Activated CD8-positive, alpha-beta memory T cell treated with anti-CD3 and anti-CD28 coated beads for 1 hour (primary cell): ENCODE data around the gene NBPF4.
"Not testable (repeated sequence)": the region's sequence is repeated elsewhere in the genome, so short reads cannot be mapped to it uniquely, and the experiment has no call there.

Experiments
- DNase-seq, 2 donors: peaks; one replicate each; pipeline ENCODE4 v3.0.0-alpha.2; 2020; ENCODE audit warnings: low read depth in 1 of 2; ENCODE audit errors: extremely low read depth in 1 of 2

NBPF4 gene, protein sequence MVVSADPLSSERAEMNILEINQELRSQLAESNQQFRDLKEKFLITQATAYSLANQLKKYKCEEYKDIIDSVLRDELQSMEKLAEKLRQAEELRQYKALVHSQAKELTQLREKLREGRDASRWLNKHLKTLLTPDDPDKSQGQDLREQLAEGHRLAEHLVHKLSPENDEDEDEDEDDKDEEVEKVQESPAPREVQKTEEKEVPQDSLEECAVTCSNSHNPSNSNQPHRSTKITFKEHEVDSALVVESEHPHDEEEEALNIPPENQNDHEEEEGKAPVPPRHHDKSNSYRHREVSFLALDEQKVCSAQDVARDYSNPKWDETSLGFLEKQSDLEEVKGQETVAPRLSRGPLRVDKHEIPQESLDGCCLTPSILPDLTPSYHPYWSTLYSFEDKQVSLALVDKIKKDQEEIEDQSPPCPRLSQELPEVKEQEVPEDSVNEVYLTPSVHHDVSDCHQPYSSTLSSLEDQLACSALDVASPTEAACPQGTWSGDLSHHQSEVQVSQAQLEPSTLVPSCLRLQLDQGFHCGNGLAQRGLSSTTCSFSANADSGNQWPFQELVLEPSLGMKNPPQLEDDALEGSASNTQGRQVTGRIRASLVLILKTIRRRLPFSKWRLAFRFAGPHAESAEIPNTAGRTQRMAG

DNA sequence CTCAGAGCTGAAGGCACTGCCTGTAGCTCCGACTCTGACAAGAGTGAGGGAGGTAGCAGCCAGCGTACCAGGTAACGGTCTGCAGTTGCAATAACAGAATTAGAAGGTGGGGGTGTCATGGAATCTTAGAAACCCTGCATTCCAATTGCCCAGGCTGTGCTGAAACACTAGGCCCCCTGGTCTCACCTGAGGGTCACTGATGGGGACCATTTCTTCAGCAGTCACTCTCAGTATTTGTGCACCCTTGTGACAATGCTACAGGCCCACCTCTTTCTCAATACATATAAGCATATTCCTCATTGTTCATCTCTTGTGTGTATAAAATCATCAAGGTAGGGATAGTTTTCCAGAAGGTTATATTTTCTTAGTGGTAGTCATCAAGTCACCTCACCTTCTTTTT lies at the start of gene NBPF4:
NBPF4 (minus strand) TSS at position 101 of the 400 bp plus-strand sequence. CDS start 315 bp downstream, outside the sequence.
- DNase-seq, result not testable (repeated sequence)

DNA sequence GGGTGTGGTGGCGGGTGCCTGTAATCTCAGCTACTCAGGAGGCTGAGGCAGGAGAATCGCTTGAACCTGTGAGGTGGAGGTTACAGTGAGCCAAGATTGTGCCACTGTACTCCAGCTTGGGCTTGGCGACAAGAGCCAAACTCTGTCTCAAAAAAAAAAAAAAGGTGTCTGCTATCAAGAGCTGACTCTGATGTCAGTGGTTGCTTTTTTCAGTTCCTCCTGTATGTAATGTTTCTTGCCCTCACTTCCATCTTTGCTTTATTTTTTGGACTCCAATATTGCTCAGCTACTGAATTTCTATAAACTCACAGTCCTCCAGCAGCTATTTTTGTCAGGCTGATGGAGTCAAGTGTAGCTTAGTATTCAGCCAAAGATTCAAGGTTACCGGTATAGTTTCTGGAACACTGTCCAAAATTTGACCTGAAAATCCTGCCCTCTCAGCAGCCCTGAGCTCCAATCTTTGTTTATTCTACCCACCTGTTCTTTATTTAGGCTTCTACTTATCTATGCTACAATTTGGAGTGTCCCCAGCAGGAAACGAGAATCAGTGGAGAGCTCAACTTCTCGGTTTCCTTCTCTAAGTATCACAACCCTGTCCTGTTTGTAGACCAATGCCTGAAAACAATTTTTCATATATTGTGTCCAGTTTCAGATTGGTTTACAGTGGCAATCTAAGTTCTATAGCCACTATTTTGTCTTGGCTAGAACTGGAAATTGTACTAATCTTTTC lies 38.8 kb upstream of the NBPF4 start:
- not testable (repeated sequence) for DNase-seq

DNA sequence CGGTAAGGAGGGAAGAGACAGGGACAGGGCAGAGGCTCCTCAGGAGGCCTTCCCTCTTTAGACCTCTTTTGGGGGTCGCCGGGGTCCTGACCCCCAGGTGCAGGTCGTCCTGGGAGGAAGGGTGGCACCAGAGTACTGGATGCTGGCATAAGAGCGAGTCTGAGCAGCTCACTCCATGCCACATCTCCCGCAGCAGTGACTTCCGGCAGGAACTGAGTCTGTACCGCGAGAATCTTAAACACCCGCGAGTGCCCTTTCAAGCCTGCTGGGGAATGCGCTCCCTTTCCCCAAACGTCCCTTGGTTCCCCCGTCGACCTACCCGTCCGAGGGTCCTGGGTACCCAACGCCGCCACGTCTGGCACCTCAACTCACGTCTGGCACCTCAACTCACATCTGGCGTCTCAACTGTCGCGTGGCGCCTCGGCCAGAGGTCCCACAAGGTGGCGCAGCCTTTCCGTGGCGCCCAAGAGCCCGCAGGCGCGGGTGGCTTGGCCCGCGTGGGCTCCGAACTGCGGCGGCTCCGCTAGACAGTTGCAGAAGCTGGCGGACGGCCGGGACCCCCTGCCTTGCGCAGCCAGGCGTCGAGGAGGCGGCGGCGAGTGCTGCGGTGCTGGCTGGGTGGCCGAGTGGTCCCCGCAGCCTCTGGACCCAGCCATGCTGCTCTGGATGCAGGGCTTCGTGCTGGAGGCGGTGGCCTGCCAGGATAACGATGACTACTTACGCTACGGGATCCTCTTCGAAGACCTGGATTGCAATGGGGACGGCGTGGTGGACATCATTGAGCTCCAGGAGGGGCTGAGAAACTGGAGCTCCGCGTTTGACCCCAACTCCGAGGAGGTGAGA lies 28.8 kb upstream of the NBPF4 start:
- not testable (repeated sequence) for DNase-seq

DNA sequence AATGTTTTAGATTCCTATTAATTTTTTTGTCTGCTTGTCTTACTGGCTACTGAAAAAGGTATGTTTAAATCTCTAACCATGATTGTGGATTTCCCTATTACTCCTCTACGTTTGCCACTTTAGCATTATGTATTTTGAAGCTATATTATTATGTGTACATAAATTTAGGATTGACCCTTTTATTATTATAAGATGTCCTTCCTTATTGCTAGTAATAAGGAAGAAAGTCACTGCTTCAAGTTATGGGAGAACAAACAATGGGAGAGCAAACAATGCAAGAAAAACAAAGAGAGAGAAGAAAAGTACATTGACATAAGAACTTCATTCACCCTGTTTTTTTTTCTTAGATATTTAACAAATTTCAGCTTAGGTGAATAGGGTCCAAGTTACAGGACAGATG lies 23.2 kb upstream of the NBPF4 start:
- DNase-seq, result not testable (repeated sequence)

DNA sequence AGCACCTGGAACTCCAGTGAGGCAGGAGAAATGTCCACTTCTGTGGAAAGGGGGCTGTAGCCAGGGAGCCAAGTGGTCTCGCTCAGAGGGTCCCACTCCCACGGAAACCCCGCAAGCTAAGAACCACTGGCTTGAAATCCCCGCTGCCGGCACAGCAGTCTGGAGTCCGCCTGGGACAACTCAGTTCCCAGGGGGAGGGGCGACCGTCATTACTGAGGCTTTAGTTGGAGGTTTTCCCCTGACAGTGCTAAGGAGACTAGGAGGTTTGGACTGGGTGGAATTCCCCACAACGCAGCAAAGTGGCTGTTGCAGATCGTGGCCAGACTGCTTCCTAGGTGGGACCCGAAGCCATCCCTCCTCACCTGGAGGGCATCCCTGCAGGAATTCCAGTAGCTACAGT lies 18.1 kb upstream of the NBPF4 start:
- DNase-seq, result not testable (repeated sequence)

DNA sequence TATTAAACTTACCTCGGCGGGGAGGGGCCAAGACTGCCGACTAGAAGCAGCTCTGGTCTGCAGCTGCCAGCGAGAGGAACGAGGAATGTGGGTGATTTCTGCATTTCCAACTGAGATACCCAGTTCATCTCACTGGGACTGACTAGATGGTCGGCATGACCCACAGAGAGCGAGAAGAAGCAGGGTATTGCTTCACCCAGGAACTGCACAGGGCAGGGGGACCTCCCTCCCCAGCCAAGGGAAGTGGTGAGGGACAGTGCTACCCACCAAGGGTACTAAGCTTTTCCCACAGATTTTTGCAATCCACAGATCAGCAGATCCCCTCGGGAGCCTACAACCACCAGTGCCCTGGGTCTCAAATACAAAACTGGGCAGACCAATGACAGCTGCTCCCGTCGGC lies 17.6 kb upstream of the NBPF4 start:
- DNase-seq, result not testable (repeated sequence)

DNA sequence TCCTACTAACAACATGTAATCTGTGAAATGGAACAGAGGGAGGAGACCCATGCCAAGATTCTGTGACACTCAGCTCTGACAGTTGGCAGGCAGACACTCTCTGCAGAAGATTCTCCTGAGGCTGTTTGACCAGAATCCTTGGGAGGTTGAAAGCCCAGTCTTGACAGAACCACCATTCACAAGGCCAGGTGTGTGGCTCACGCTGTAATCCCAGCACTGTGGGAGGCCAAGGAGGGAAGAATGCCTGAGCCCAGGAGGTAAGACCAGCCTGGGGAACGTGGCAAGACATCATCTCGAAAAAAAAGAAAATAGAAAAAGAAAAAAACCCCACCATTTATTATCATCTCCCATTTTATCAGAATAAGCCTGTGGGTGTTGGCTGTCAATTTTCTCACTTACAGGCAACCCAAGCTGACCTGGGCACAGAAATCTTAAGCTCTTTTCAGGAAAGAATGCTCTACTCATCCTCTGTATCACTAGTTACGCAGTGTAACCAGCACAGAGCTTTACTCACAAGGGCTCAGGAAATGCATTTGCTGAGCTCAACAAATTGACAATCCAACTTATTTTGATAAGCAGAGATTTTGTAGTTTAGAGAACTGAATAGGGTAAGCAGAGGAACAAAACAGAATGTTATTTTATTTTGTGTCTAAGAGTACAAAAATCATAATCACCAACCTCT lies 16.8 kb upstream of the NBPF4 start:
- DNase-seq, result not testable (repeated sequence)

DNA sequence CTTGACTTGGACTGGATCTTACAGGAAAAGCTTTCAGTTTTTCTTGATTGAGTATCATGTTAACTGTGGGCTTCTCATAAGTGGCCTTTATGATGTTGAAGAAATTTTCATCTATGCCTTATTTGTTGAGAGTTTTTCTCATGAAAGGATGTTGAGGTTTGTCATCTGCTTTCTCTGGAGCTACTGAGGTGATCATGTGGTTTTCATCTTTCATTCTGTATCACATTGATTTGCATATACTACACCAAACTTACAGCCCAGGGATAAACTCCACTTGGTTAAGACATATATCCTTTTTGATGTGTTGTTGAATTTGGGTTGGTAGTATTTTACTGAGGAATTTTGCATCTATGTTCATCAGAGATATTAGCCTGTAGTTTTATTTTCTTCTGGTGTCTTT lies 11.6 kb upstream of the NBPF4 start:
- not testable (repeated sequence) for DNase-seq

DNA sequence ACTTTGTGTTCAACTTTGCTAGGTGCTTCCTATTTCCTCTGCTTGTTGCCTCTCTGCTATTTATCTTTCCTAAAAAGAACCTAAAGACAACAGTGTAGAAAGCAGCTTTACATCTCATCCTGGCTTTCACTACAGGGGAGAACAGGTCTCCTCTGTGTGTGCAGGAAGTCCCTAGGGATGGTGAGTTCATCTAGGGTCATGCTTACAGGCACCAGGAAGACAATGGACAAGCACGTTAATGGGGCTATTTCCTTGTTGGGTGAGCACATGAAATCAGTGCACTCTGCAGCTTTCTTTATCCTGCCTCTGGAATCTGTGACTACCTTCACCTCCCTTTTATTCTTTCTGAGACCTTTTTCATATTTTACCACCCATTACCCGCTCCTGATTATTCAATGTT lies 4.5 kb downstream of the NBPF4 start:
- not testable (repeated sequence) for DNase-seq

DNA sequence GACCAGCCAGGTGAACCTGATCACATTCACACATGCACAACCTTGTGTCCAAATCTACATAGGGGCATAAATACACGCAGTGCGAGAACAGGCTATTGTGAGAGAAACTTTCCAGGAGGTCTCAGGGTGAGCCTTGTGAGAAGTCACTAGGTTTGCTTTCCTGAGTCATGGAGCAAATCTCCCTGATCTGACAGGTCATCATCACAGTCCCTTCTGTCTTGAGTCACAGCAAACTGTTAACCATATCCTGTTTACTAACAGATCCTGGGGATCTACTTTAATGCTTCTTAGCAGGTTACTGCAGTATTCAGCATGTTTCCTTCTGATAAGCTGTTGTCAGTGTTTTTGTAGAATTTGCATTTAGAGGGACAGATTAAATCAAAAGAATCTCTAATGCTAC lies 8.6 kb downstream of the NBPF4 start:
- not testable (repeated sequence) for DNase-seq

DNA sequence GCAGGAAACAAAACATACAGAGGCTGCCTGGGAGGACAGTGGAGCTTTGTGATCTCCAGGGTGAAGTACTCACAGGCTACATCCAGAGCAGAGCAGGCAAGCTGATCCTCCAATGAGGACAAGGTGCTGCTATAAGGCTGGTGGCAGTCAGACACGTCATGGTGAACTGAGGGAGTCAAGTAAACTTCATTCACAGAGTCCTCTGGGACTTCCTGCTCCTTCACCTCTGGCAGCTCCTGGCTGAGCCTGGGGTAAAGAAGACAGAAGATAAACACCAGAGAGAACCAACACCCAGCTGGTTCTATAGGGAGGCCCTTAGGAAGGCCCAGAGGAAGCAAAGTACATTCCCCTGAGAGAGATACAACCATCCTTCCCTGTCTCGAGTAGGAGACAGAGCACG lies 11.7 kb downstream of the NBPF4 start:
- DNase-seq, result not testable (repeated sequence)

DNA sequence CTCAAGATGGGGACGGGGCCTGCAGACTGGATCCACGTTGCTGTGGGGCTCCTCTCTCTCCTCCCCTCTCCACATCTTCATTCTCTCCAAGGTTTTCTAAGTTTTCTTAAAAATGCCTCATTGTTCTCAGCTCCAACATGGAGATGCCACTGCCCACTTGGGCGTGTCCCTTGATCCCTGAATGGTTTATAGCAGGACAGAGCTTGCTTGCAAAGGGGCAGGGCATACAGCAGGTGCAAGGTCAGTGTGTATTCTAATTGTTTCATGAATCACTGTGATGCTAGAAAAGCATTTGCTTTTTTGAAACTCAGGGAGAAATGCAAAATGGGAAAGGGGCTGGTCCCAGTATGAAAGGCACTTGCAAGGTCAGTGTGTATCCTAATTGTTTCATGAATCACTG lies 13.9 kb downstream of the NBPF4 start:
- DNase-seq, result not testable (repeated sequence)

DNA sequence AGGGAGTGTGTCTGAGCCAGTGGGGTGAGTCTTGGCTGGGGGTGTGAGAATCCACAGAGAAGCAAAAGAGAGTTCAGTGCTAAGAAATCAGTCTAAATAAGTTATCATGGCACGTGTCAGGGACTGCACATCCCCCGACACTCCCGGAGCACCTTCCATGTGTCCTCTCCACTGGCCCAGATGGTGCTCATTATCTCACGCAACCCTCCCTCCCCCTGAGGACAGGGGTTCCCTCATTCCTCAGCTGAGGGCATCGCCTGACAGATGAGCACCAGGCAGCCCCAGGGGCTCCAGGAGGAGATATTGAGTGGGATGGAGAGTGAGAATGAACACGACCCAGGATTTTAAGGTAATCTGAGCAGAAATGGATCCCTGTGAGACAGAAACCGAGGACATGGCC lies 16.1 kb downstream of the NBPF4 start:
- not testable (repeated sequence) for DNase-seq

DNA sequence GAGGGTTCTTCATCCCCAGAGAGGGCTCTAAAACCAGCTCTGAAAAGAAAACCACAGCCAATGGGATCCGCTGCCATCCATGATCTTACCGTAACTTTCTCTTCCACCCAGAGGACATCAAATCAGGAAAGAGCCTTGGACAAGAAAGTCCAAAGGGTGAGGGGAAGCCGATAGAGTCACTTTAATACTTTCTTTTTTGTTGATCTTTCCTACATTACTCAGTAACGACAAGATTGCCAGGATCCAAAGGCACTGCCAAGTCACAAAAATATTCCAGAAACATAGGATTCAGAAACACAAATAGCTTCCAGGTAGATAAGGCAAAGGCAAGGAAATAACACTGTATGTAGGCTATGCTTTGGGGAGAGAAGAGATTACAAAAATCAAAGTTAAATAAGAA lies 17.0 kb downstream of the NBPF4 start:
- not testable (repeated sequence) for DNase-seq

DNA sequence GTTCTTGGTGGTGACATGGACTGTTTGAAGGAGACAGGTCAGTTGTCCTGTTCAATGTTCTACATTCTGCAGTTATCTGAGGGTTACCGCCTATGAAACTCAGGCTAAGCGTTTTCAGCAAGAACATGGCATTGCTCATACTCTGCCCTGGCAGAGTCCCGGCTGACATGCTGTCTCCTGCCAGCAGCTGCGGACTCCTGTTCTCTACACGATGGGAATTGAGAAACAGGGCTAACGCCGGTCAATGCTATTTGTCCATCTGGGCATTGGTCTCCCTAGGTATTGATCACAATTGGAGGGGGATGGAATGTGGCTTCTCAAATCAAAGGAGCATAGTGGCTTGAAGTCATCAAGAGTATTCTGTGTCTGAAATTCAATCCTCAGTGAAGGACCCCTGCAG lies 20.6 kb downstream of the NBPF4 start:
- not testable (repeated sequence) for DNase-seq

DNA sequence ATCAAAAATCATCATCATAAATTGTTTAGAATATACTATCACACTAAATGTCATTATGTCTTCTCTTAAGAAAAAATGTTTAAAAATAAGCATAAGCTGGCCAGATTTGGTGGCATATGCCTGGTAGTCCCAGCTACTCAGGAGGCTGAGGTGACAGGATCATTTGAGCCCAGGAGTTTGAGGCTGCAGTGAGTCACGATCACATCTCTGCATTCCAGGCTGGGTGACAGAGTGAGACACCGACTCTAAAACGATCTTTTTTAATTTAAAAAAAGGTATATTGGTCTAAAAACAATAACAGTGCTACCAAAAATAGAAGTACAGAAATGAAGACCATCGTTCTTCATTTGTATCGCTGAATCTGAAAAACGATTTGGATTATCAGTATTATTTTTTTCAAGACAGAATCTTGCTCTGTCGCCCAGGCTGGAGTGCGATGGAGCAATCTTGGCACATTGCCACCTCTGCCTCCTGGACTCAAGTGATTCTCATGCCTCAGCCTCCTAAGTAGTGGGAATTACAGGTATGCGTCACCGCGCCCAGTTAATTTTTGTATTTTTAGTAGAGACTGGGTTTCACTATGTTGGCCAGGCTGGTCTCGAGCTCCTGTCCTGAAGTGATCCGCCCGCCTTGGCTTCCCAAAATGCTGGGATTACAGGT lies 26.2 kb downstream of the NBPF4 start:
- not testable (repeated sequence) for DNase-seq

DNA sequence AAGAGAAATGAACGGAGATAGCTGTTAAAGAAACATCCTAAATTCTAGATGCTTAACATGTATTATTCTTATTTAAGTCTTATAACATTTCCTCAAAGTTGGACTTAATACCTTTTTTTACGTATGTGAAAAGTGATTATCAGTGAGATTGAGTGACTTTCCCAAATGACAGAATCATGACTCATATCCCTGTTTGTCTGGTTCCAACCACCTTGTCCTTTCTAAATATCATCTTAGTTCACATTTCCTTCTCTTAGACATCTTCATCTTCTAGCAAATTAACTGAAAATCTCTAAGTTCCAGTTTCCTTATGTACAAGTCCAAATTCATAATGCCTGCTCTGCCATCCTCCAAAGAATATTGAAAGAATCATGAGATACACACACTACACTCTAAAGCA lies 26.9 kb downstream of the NBPF4 start:
- not testable (repeated sequence) for DNase-seq

DNA sequence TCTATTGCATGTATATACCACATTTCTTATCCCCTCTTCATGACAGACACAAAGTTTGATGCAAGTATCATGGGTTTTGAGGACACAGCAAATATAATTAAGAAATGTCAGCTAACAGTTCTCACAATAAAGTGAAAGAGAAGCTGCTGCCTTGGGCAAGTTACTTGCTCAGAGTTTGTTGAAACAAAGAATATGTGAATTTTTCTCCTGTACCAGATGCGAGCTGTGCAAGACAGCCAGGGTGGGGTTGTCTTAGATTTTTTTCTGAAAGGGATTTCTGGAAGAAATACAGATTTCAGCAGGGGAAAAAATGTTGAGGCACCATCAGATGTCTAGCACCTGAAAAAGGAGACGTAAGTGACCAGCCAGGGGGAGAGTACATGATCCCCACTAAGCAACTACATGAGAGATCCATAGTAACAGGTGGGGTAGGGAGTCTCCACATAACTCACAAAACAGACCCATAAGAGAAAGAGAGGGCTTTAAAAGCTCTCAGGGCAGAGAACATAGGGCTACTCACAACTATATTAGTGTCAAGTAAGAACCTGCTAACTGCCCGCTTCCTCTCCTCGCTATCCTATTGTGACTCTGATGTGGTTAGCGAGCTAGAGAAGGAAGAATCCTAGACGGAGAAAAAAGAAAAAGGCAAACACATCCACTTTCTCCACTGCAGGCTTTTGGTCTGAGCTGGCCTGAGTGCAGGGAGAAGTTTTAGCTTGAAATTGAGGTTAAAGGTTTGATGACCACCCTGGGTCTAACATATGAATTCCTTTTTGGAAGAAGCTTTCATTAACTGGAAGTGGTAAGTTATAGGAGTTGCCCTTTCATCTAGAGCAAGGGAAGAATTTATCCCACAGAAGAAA lies 27.6 kb downstream of the NBPF4 start:
- DNase-seq, result not testable (repeated sequence)
